SK-N-MC (cell line): ENCODE data around the gene CCDC88B.

Experiments
- EZH2 ChIP-seq: fragments of 200-600 bp; sonication (generic); IDR thresholded peaks from one replicate; pipeline ENCODE4 v1.6.1; 2017; ENCODE audit warnings: antibody characterized with exemption
- POLR2AphosphoS5 ChIP-seq: IDR thresholded peaks from 2 replicates; pipeline ENCODE4 v1.6.1; 2012; ENCODE audit warnings: mild to moderate bottlenecking, low read depth, low read length, borderline replicate concordance

GRCh38 chr11:64357446-64357845 lies 17.4 kb downstream of the CCDC88B start:
- TF ChIP-seq POLR2AphosphoS5 (no peak), EZH2 (no peak)
